Thymus (tissue), 11 donors: Measurements from ENCODE around the gene TMEM161B. TPM values are rescaled to one million over a fixed set of nuclear protein-coding genes. Genes with fewer than 3 reads are reported as not detected.
A peak's percentile ranks its signal among the peaks of the same experiment; 100 is the strongest.

Experiments
- DNase-seq, 9 donors: peaks; one replicate each; pipeline ENCODE4 v3.0.0-alpha.2; 2013; ENCODE audit warnings: low spot score in 9 of 9, low read depth in 6 of 9, missing footprints in 1 of 9
- H3K27ac ChIP-seq, 2 donors: one replicate each; pipeline ENCODE4 v1.5.1; 2013; ENCODE audit warnings: control low read depth in 1 of 2, low read depth in 1 of 2, low read length in 1 of 2, mild to moderate bottlenecking in 1 of 2, moderate library complexity in 1 of 2
- H3K27me3 ChIP-seq, 2 donors: one replicate each; pipeline ENCODE4 v1.5.1; 2013; ENCODE audit warnings: low read length in 1 of 2; ENCODE audit not compliant: control insufficient read depth in 2 of 2, insufficient read depth in 1 of 2
- H3K36me3 ChIP-seq, 2 donors: one replicate each; pipeline ENCODE4 v1.5.1; 2013; ENCODE audit warnings: low read length in 1 of 2, mild to moderate bottlenecking in 1 of 2, moderate library complexity in 1 of 2; ENCODE audit not compliant: control insufficient read depth in 2 of 2, insufficient read depth in 2 of 2
- H3K4me1 ChIP-seq, 2 donors: one replicate each; pipeline ENCODE4 v1.5.1; 2013; ENCODE audit warnings: low read length in 2 of 2; ENCODE audit not compliant: control insufficient read depth in 2 of 2, insufficient read depth in 2 of 2
- H3K4me3 ChIP-seq, 2 donors: one replicate each; pipeline ENCODE4 v1.5.1; 2013; ENCODE audit warnings: low read length in 2 of 2, control low read depth in 1 of 2, mild to moderate bottlenecking in 1 of 2
- H3K9me3 ChIP-seq, 2 donors: one replicate each; pipeline ENCODE4 v1.5.1; 2013; ENCODE audit warnings: low read length in 1 of 2, mild to moderate bottlenecking in 1 of 2; ENCODE audit not compliant: control insufficient read depth in 2 of 2, insufficient read depth in 1 of 2
- WGBS: extraction: QIAGEN DNeasy Blood & Tissue Kit; methylation state at CpG from one replicate; pipeline ENCODE4 v1.1.7; 2013; 5-methylcytosine and 5-hydroxymethylcytosine counted together
- polyA plus RNA-seq: library from polyadenylated mRNA; stranded (reverse); fragments of 200-250 nt; gene quantifications from one replicate; pipeline ENCODE4 v1.2.3, GENCODE V29; 2013
- total RNA-seq: library from RNA; stranded (reverse); fragments of 120-200 nt; gene quantifications from one replicate; pipeline ENCODE4 v1.2.4, GENCODE V29; 2013
- donor health status: healthy.

The TMEM161B gene
- total and polyA plus RNA-seq, 2 donors: 11.4 to 21.2 TPM

- Histone ChIP-seq H3K36me3 (no peaks in the 10 kb centered on the region), H3K9me3 (peaks cover 0 to 4% of the 10 kb centered on the region in 2 donors), H3K4me3 (no peak overlapping the region), H3K27ac (no peak overlapping the region), H3K4me1 (no peaks in the 10 kb centered on the region), H3K27me3 (no peaks in the 10 kb centered on the region)
- 72% methylated on average over 14 of the region's 14 CpGs for WGBS
- no peak for DNase-seq
Observed at GRCh38 chr5:88172847-88173758, 95.5 kb downstream of the TMEM161B start.

GRCh38 chr5:88159591-88159990, 109.1 kb downstream of the TMEM161B start:
- no peak for DNase-seq
- Histone ChIP-seq H3K4me3 (no peak overlapping the region), H3K27me3 (no peaks in the 10 kb centered on the region), H3K27ac (no peak overlapping the region), H3K36me3 (no peaks in the 10 kb centered on the region), H3K4me1 (no peaks in the 10 kb centered on the region), H3K9me3 (no peaks in the 10 kb centered on the region)
- 92% methylated on average over 7 of the region's 7 CpGs for WGBS

GRCh38 chr5:88158056-88158455, 110.6 kb downstream of the TMEM161B start:
- Histone ChIP-seq H3K4me1 (no peaks in the 10 kb centered on the region), H3K27ac (no peak overlapping the region), H3K36me3 (no peaks in the 10 kb centered on the region), H3K9me3 (no peaks in the 10 kb centered on the region), H3K4me3 (no peak overlapping the region), H3K27me3 (no peaks in the 10 kb centered on the region)
- WGBS: 97% methylated on average over 2 of the region's 2 CpGs
- DNase-seq: no peak

- Histone ChIP-seq H3K4me3 (no peak overlapping the region), H3K36me3 (no peaks in the 10 kb centered on the region), H3K4me1 (no peaks in the 10 kb centered on the region), H3K27ac (no peak overlapping the region), H3K9me3 (no peaks in the 10 kb centered on the region), H3K27me3 (no peaks in the 10 kb centered on the region)
- no peak for DNase-seq
- WGBS: 99% methylated on average over 1 of the region's 1 CpG
Observed at GRCh38 chr5:88154891-88155290, 113.8 kb downstream of the TMEM161B start.

GRCh38 chr5:88150747-88151146, 117.9 kb downstream of the TMEM161B start:
- Histone ChIP-seq H3K36me3 (no peaks in the 10 kb centered on the region), H3K4me1 (no peaks in the 10 kb centered on the region), H3K27ac (no peak overlapping the region), H3K4me3 (no peak overlapping the region), H3K27me3 (peaks cover 6 to 20% of the 10 kb centered on the region in 2 donors), H3K9me3 (no peaks in the 10 kb centered on the region)
- DNase-seq: no peak

- peaks cover 0 to 7% of the 10 kb centered on the region in 2 donors for H3K4me1 ChIP-seq
- no peak overlapping the region for H3K27ac ChIP-seq
- peaks cover 3 to 5% of the 10 kb centered on the region in 2 donors for H3K9me3 ChIP-seq
- H3K27me3 ChIP-seq: peaks cover 48 to 69% of the 10 kb centered on the region in 2 donors
- no peak overlapping the region for H3K4me3 ChIP-seq
- no peaks in the 10 kb centered on the region for H3K36me3 ChIP-seq
- 12% methylated on average over 26 of the region's 26 CpGs for WGBS
- DNase-seq: peak in 1 of 9 donors; percentile 9
Observed at GRCh38 chr5:88145611-88146467, 122.8 kb downstream of the TMEM161B start.

GRCh38 chr5:88145221-88145610, 123.4 kb downstream of the TMEM161B start:
- Histone ChIP-seq H3K27me3 (peaks cover 54 to 75% of the 10 kb centered on the region in 2 donors), H3K27ac (no peak overlapping the region)

More at GRCh38 chr5:88145221-88145610, 123.4 kb downstream of the TMEM161B start:
- Histone ChIP-seq H3K9me3 (peaks cover 3 to 5% of the 10 kb centered on the region in 2 donors), H3K36me3 (no peaks in the 10 kb centered on the region), H3K4me1 (peaks cover 0 to 12% of the 10 kb centered on the region in 2 donors), H3K4me3 (no peak overlapping the region)
- 9% methylated on average over 16 of the region's 16 CpGs for WGBS
- DNase-seq: no peak
